GM12878 (cell line): Measurements from ENCODE around the gene EYA2. TPM values are rescaled to one million over a fixed set of nuclear protein-coding genes. Genes with fewer than 3 reads are reported as not detected.

Source experiments
- ATAC-seq: fragments of 200-7000 bp; cut with Tn5 transposase; 3 replicates; pipeline ENCODE4 v1.9.1; 2020; ENCODE audit warnings: mild to moderate bottlenecking, moderate library complexity
- BruUV-seq: library from RNA; stranded (reverse); fragments of 400-500 nt; replicated peaks from 2 replicates; lab custom pipeline; 2021; lab: Mats Ljungman, UMichigan
- CTCF ChIA-PET: fragments of 300-600 bp; sonication (Branson Sonifier 250); formaldehyde crosslinking; extraction: SDS; loops from one replicate; lab custom pipeline; 2021; ENCODE audit warnings: inconsistent platforms; lab: Yijun Ruan, JAX
- POLR2A ChIA-PET: fragments of 350-600 bp; formaldehyde crosslinking; extraction: SDS; loops from one replicate; lab custom pipeline; 2021; ENCODE audit warnings: inconsistent platforms; lab: Charles Lee
- RAD21 ChIA-PET: fragments of 300-600 bp; sonication (Branson Sonifier 250); formaldehyde crosslinking; loops from one replicate; lab custom pipeline; 2023; ENCODE audit warnings: antibody characterized with exemption; ENCODE audit not compliant: unreplicated experiment; lab: Charles Lee
- SMC1A ChIA-PET: fragments of 300-600 bp; sonication (Branson Sonifier 250); formaldehyde crosslinking; loops from one replicate; lab custom pipeline; 2023; ENCODE audit not compliant: unreplicated experiment, uncharacterized antibody; lab: Charles Lee
- DNase-seq: peaks from one replicate; pipeline ENCODE4 v3.0.0-alpha.2; 2011; ENCODE audit warnings: low read depth, low spot score
- FAIRE-seq: peaks from 3 replicates; lab custom pipeline; 2011; peaks lifted over from hg19 to GRCh38; lab: Jason Lieb, UNC
- H2AFZ ChIP-seq: 2 replicates; pipeline ENCODE4 v1.6.0; 2011; ENCODE audit warnings: low read depth, low read length, control low read depth; ENCODE audit not compliant: control insufficient read depth
- H3K27ac ChIP-seq: 2 replicates; pipeline ENCODE4 v1.5.1; 2011; ENCODE audit warnings: control low read depth; ENCODE audit not compliant: control insufficient read depth, insufficient read depth
- H3K27me3 ChIP-seq, 2 experiments: replicated peaks in 1 of 2; 2 replicates each; pipeline versions ENCODE4 v1.6.0 to v1.6.1; 2011; ENCODE audit warnings: low read length in 1 of 2; ENCODE audit not compliant: control insufficient read depth in 2 of 2, insufficient read depth in 2 of 2
- H3K36me3 ChIP-seq, 2 experiments: 2 replicates each; pipeline ENCODE4 v1.5.1; 2011; ENCODE audit warnings: low read length in 1 of 2; ENCODE audit not compliant: control insufficient read depth in 2 of 2, insufficient read depth in 2 of 2
- H3K4me1 ChIP-seq: 2 replicates; pipeline ENCODE4 v1.6.1; 2011; ENCODE audit warnings: mild to moderate bottlenecking, low read length, moderate library complexity, mixed read lengths; ENCODE audit not compliant: control insufficient read depth, insufficient read depth
- H3K4me2 ChIP-seq: 2 replicates; pipeline ENCODE4 v1.6.0; 2011; ENCODE audit warnings: control low read depth; ENCODE audit not compliant: control insufficient read depth, insufficient read depth
- H3K4me3 ChIP-seq: fragments of 200-600 bp; sonication (generic); 2 replicates; pipeline ENCODE4 v1.5.1; 2016
- H3K79me2 ChIP-seq: 2 replicates; pipeline ENCODE4 v1.6.0; 2011; ENCODE audit warnings: low read length; ENCODE audit not compliant: control insufficient read depth, insufficient read depth
- H3K9ac ChIP-seq: 2 replicates; pipeline ENCODE4 v1.8.0; 2011; ENCODE audit warnings: low read length, control low read depth, mixed read lengths; ENCODE audit not compliant: control insufficient read depth, insufficient read depth
- H3K9me3 ChIP-seq: replicated peaks from 3 replicates; pipeline ENCODE4 v1.5.1; 2011; ENCODE audit warnings: mild to moderate bottlenecking, low read length; ENCODE audit not compliant: control insufficient read depth, insufficient read depth
- H4K20me1 ChIP-seq: 2 replicates; pipeline ENCODE4 v1.6.0; 2011; ENCODE audit not compliant: control insufficient read depth, insufficient read depth
- ATF7 ChIP-seq: fragments of 450-650 bp; IDR thresholded peaks from 2 replicates; pipeline ENCODE4 v1.6.1; 2016; ENCODE audit warnings: low read depth, mild to moderate bottlenecking
- BCLAF1 ChIP-seq: fragments of 450-650 bp; IDR thresholded peaks from 2 replicates; pipeline ENCODE4 v1.6.1; 2017; ENCODE audit warnings: antibody characterized with exemption, mild to moderate bottlenecking, moderate library complexity
- BHLHE40 ChIP-seq, 2 experiments: fragments of 450-650 bp in 1 of 2; IDR thresholded peaks; 2 replicates each; pipeline ENCODE4 v1.6.1; 2011 to 2017; ENCODE audit warnings: low read depth in 2 of 2, borderline replicate concordance in 1 of 2, improper control_type of control experiment in 1 of 2, low read length in 1 of 2, mild to moderate bottlenecking in 1 of 2
- BMI1 ChIP-seq: fragments of 450-650 bp; IDR thresholded peaks from 2 replicates; pipeline ENCODE4 v1.6.1; 2016; ENCODE audit warnings: mild to moderate bottlenecking, moderate library complexity, borderline replicate concordance
- CEBPB ChIP-seq, 2 experiments: fragments of 150-350 bp in 1 of 2; IDR thresholded peaks; 2 replicates each; pipeline ENCODE4 v1.6.1; 2012 to 2014; ENCODE audit warnings: low read depth in 2 of 2, low read length in 2 of 2, borderline replicate concordance in 1 of 2, inconsistent platforms in 1 of 2
- CHD2 ChIP-seq: IDR thresholded peaks from 2 replicates; pipeline ENCODE4 v1.6.1; 2011; ENCODE audit warnings: low read depth, low read length, improper control_type of control experiment, borderline replicate concordance
- EP300 ChIP-seq, 2 experiments: fragments of 150-350 bp in 1 of 2; IDR thresholded peaks; 2 replicates each; pipeline ENCODE4 v1.6.1; 2011 to 2012; ENCODE audit warnings: low read depth in 2 of 2, low read length in 2 of 2, borderline replicate concordance in 1 of 2, improper control_type of control experiment in 1 of 2, inconsistent platforms in 1 of 2; ENCODE audit not compliant: control insufficient read depth in 1 of 2
- IKZF1 ChIP-seq: fragments of 450-650 bp; conservative IDR thresholded peaks from 2 replicates; pipeline ENCODE4 v1.6.1; 2017; ENCODE audit warnings: antibody characterized with exemption, mild to moderate bottlenecking
- IKZF2 ChIP-seq, 2 experiments: fragments of 450-650 bp; IDR thresholded peaks; 2 replicates each; pipeline ENCODE4 v1.6.1; 2017; ENCODE audit warnings: mild to moderate bottlenecking in 2 of 2, moderate library complexity in 2 of 2
- IRF4 ChIP-seq: IDR thresholded peaks from 2 replicates; pipeline ENCODE4 v1.6.1; 2011; ENCODE audit warnings: low read depth, low read length
- JUND ChIP-seq: IDR thresholded peaks from 2 replicates; pipeline ENCODE4 v1.6.1; 2012; ENCODE audit warnings: low read depth, mild to moderate bottlenecking, low read length, improper control_type of control experiment, moderate library complexity
- MLLT1 ChIP-seq: fragments of 450-650 bp; IDR thresholded peaks from 2 replicates; pipeline ENCODE4 v1.6.1; 2016; ENCODE audit warnings: mild to moderate bottlenecking
- NR2F1 ChIP-seq: fragments of 450-650 bp; conservative IDR thresholded peaks from 2 replicates; pipeline ENCODE4 v1.6.1; 2017; ENCODE audit warnings: mild to moderate bottlenecking
- PAX8 ChIP-seq: fragments of 450-650 bp; IDR thresholded peaks from 2 replicates; pipeline ENCODE4 v1.6.1; 2017; ENCODE audit warnings: mild to moderate bottlenecking, moderate library complexity
- PKNOX1 ChIP-seq: fragments of 450-650 bp; IDR thresholded peaks from 2 replicates; pipeline ENCODE4 v1.6.1; 2016; ENCODE audit warnings: mild to moderate bottlenecking
- RAD51 ChIP-seq: fragments of 450-650 bp; IDR thresholded peaks from 2 replicates; pipeline ENCODE4 v1.6.1; 2016; ENCODE audit warnings: moderate library complexity, mild to moderate bottlenecking, inconsistent platforms
- RELA ChIP-seq: fragments of 450-650 bp; IDR thresholded peaks from 2 replicates; pipeline ENCODE4 v1.8.0; 2014; ENCODE audit warnings: borderline replicate concordance; ENCODE audit not compliant: partially characterized antibody
- TCF12 ChIP-seq: IDR thresholded peaks from 2 replicates; pipeline ENCODE4 v1.6.1; 2011; ENCODE audit warnings: low read depth, mild to moderate bottlenecking, low read length
- YY1 ChIP-seq: IDR thresholded peaks from 2 replicates; pipeline ENCODE4 v1.6.1; 2011; ENCODE audit warnings: low read depth, mild to moderate bottlenecking, low read length
- ZNF24 ChIP-seq: fragments of 450-650 bp; IDR thresholded peaks from 2 replicates; pipeline ENCODE4 v1.6.1; 2017; ENCODE audit warnings: antibody characterized with exemption, mild to moderate bottlenecking
- WGBS: methylation state at CpG from one replicate; pipeline ENCODE4 v1.1.6; 2016; ENCODE audit warnings: low lambda C conversion rate; ENCODE audit not compliant: insufficient replicate concordance, insufficient coverage; ENCODE audit errors: missing lambda C conversion rate; 5-methylcytosine and 5-hydroxymethylcytosine counted together
- in situ Hi-C: fragments of 300-500 bp; cut with MboI; formaldehyde crosslinking; loops from 9 replicates; pipeline ENCODE4 v1.14.3; 2018; ENCODE audit warnings: mixed read lengths
- intact Hi-C: fragments of 100-400 bp; cut with micrococcal nuclease; formaldehyde crosslinking; loops from one replicate; pipeline ENCODE4 v1.14.2; 2022; ENCODE audit not compliant: unreplicated experiment
- polyA plus RNA-seq, 11 experiments: library from polyadenylated mRNA; depleted of rRNA in 4 of 11; unstranded in 6 of 11; stranded (reverse) in 5 of 11; fragments of >200 nt; fragmentation: Nextera tagmentation in 4 of 11; fragmentation: Illumina TruSeq in 1 of 11; extraction: Ambion mirVana in 4 of 11; extraction: Trizol in 1 of 11; gene quantifications; 1 replicate in 1 of 11; 2 replicates in 10 of 11; pipeline versions ENCODE4 v1.2.1 to v1.2.3, GENCODE V29; 2011 to 2016; ENCODE audit warnings: inconsistent platforms in 2 of 11, missing spikeins in 2 of 11, low read depth in 1 of 11
- total RNA-seq, 4 experiments: library from RNA; depleted of rRNA in 3 of 4; stranded (reverse); fragments of >200 nt in 3 of 4; fragmentation: Illumina TruSeq in 1 of 4; extraction: Trizol in 1 of 4; gene quantifications; 2 replicates each; pipeline versions ENCODE4 v1.2.1 to v1.2.3, GENCODE V29; 2013 to 2021

Gene EYA2
- total and polyA plus RNA-seq, 10 of the 15 experiments (the other 5 are each of a cell fraction or from before 2014, with no cell fraction given) = 0.20 TPM; not detected in 9

- Histone ChIP-seq H3K36me3 (no peaks in the 10 kb centered on the region), H3K27me3 (0 out of 4 replicates have a peak, but pooled peaks cover 0 to 1% of the 10 kb centered on the region in 2 experiments), H2AFZ (no peak overlapping the region), H3K4me3 (no peak overlapping the region), H3K9ac (no peak overlapping the region), H4K20me1 (no peaks in the 10 kb centered on the region), H3K4me1 (peaks cover 3% of the 10 kb centered on the region; the same call in 1 of the 2 replicates), H3K79me2 (no peaks in the 10 kb centered on the region), H3K4me2 (peak overlapping the region; percentile 11; the same call in 1 of the 2 replicates), H3K9me3 (no peaks in the 10 kb centered on the region; the same call in 2 of the 3 replicates), H3K27ac (no peak overlapping the region)
- ChIA-PET RAD21 (interaction anchor here (0.7 to 1.7 kb wide), 2 partner anchors 14 to 30 kb away, joined by 3 to 4 read pairs; no protein-coding TSS in a partner anchor), CTCF (interaction anchor here (0.6 to 0.7 kb wide), 2 partner anchors 87 to 269 kb away, joined by 3 read pairs; no protein-coding TSS in a partner anchor), SMC1A (interaction anchor here (1.8 kb wide), 1 partner anchor 268 kb away, joined by 5 read pairs; no protein-coding TSS in a partner anchor), POLR2A (no interaction called here)
- FAIRE-seq (peak; percentile 88), DNase-seq (peak; percentile 69), ATAC-seq (peak; percentile 96)
- 0% methylated on average over 5 of the region's 5 CpGs for WGBS
- in situ Hi-C loops (no loop called here), intact Hi-C loops (no loop called here)
- no TSS peak for BruUV-seq
- peak; percentile 67; the same call in 1 of the 2 replicates for TF ChIP-seq TCF12
- TF ChIP-seq IRF4 = no peak
- peak; percentile 66 for TF ChIP-seq PKNOX1
- peak; percentile 36 for TF ChIP-seq RAD51
- TF ChIP-seq ATF7 = peak; percentile 70
- peak in 1 of 2 experiments; percentile 59; a peak in 1 of 4 replicates for TF ChIP-seq EP300 (IDR thresholded peaks at IDR 0.05; ENCODE audit: borderline replicate concordance in 1 of 2, control insufficient read depth in 1 of 2, low read depth in 2 of 2, low read length in 2 of 2)
- no peak for TF ChIP-seq YY1
- peak; percentile 73 for TF ChIP-seq IKZF1
- TF ChIP-seq RELA = peak; percentile 7
- TF ChIP-seq ZNF24 = peak; percentile 69
- TF ChIP-seq MLLT1 = 0 out of 2 replicates have a peak, but pooled peaks have one; percentile 27
- TF ChIP-seq BMI1 = 0 out of 2 replicates have a peak, but pooled peaks have one; percentile 21
- peak; percentile 38 to 68; a peak in 2 of 4 replicates for TF ChIP-seq BHLHE40 (IDR thresholded peaks at IDR 0.05; ENCODE audit: borderline replicate concordance in 1 of 2, low read depth in 2 of 2, low read length in 1 of 2)
- no peak for TF ChIP-seq PAX8
- no peak for TF ChIP-seq BCLAF1
- TF ChIP-seq NR2F1 = peak; percentile 55
- TF ChIP-seq JUND = peak; percentile 29; the same call in 1 of the 2 replicates
- TF ChIP-seq IKZF2 (IDR thresholded peaks at IDR 0.05) = peak; percentile 80 to 85
- peak; percentile 27; the same call in 1 of the 2 replicates for TF ChIP-seq CHD2
- TF ChIP-seq CEBPB (IDR thresholded peaks at IDR 0.05; ENCODE audit: borderline replicate concordance in 1 of 2, low read depth in 2 of 2, low read length in 2 of 2) = no peak
These were observed 99.7 kb downstream of the EYA2 start for GRCh38 chr20:46994341-46994740.
